Activated T-cell treated with anti-CD3 and anti-CD28 coated beads for 24 hours (primary cell): ENCODE results near the gene MRPL54.
A peak's percentile ranks its signal among the peaks of the same experiment; 100 is the strongest.

Experiments used
- DNase-seq: peaks from one replicate; pipeline ENCODE4 v3.0.0-alpha.2; 2020; ENCODE audit warnings: low read depth

MRPL54 gene

GRCh38 chr19:3762501-3763459, at the start of gene MRPL54:
Gene MRPL54 (plus strand): TSS chr19:3762682. CDS start chr19:3762701, 19 bp downstream.
- peak; percentile 98 for DNase-seq

- DNase-seq: no peak
These were observed 46.3 kb upstream of the MRPL54 start for GRCh38 chr19:3716147-3716668.

- DNase-seq: no peak
These were observed 42.6 kb upstream of the MRPL54 start for GRCh38 chr19:3719868-3720267.

GRCh38 chr19:3720349-3720917, 42.0 kb upstream of the MRPL54 start:
- no peak for DNase-seq

GRCh38 chr19:3721131-3721886, 41.2 kb upstream of the MRPL54 start:
- peak; percentile 84 for DNase-seq

GRCh38 chr19:3721887-3722442, 40.5 kb upstream of the MRPL54 start:
- no peak for DNase-seq

- DNase-seq: no peak
These were observed 39.9 kb upstream of the MRPL54 start for GRCh38 chr19:3722443-3723109.

GRCh38 chr19:3723110-3723488, 39.4 kb upstream of the MRPL54 start:
- no peak for DNase-seq

GRCh38 chr19:3723883-3724282, 38.6 kb upstream of the MRPL54 start:
- DNase-seq: no peak

- no peak for DNase-seq
These were observed 37.4 kb upstream of the MRPL54 start for GRCh38 chr19:3725121-3725520.

GRCh38 chr19:3725640-3726310, 36.7 kb upstream of the MRPL54 start:
- DNase-seq: no peak

GRCh38 chr19:3730457-3730958, 32.0 kb upstream of the MRPL54 start:
- DNase-seq: no peak

- no peak for DNase-seq
These were observed 30.4 kb upstream of the MRPL54 start for GRCh38 chr19:3732108-3732507.

GRCh38 chr19:3733549-3734309, 28.8 kb upstream of the MRPL54 start:
- no peak for DNase-seq

- DNase-seq: no peak
These were observed 28.2 kb upstream of the MRPL54 start for GRCh38 chr19:3734310-3734600.

- DNase-seq: no peak
These were observed 26.3 kb upstream of the MRPL54 start for GRCh38 chr19:3736106-3736724.

- DNase-seq: no peak
These were observed 24.8 kb upstream of the MRPL54 start for GRCh38 chr19:3737487-3738205.

- no peak for DNase-seq
These were observed 23.8 kb upstream of the MRPL54 start for GRCh38 chr19:3738477-3739220.
